ENCODE results near the gene STXBP1.

DNA sequence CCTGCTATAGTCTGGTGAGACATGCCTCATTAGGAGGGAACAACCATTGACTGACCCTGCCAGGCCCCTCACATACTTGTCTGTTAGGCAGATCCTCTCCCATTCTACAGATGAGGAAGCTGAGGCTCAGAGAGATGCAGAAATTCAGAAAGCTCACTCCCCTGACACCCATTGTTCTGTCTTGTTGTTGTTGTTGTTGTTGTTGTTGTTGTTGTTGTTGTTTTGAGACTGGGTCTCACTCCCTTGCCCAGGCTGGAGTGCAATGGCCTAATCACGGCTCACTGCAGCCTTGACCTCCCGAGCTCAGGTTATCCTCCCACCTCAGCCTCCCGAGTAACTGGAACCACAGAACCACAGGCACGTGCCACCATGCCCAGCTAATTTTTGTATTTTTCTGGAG lies 81.6 kb downstream of the STXBP1 start:
- TF ChIP-seq, protein P1, sequence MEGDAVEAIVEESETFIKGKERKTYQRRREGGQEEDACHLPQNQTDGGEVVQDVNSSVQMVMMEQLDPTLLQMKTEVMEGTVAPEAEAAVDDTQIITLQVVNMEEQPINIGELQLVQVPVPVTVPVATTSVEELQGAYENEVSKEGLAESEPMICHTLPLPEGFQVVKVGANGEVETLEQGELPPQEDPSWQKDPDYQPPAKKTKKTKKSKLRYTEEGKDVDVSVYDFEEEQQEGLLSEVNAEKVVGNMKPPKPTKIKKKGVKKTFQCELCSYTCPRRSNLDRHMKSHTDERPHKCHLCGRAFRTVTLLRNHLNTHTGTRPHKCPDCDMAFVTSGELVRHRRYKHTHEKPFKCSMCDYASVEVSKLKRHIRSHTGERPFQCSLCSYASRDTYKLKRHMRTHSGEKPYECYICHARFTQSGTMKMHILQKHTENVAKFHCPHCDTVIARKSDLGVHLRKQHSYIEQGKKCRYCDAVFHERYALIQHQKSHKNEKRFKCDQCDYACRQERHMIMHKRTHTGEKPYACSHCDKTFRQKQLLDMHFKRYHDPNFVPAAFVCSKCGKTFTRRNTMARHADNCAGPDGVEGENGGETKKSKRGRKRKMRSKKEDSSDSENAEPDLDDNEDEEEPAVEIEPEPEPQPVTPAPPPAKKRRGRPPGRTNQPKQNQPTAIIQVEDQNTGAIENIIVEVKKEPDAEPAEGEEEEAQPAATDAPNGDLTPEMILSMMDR (IDR thresholded peaks at IDR 0.05): no peak
- TF ChIP-seq EZH2 (IDR thresholded peaks at IDR 0.05) (no peak), EZH2phosphoT487 (IDR thresholded peaks at IDR 0.05) (no peak)

All from neural progenitor cell (in vitro differentiated cells).